Measurements from ENCODE around the gene RAB1A.

The RAB1A gene

DNA sequence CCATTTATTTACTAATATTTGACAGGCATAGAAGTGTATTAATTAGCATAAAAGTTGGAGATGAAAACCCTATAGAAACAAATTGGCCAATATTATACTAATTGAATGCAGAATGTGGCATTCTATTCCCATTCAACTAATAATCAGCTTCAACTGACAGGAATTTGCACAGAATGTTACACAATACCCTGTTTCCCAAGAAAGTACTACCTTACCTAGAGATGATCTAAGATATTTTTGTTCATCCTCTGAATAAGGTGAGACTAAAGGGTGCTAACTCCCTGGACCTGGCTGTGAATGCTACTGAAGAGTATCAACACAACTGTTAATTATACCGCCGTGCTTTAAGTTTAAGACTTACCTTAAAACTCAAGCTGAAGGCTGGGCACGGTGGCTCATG, 44.8 kb downstream of the RAB1A start:
- no peak for DNase-seq

DNA sequence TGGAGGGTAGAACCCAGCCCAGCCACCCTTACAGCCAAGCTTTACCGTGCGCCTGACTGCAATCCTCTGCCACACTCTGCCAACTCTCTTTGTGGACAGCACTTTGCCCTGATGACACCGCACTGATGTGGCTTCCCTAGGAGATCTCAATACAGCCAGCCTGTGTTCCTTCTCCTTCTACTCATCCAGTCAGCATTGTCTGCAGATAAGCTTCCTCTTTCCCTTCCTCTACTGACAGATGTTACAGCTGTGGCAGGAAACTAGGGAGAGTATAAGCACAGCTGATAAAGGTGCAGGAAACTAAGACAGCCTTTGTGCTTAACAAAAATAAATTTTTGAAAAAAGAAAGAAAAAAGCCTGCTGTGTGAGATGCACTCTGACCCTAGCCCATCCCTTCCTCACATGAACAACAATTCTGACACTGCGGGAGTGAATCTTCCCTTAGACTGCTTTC, 48.6 kb downstream of the RAB1A start:
- DNase-seq = no peak

DNA sequence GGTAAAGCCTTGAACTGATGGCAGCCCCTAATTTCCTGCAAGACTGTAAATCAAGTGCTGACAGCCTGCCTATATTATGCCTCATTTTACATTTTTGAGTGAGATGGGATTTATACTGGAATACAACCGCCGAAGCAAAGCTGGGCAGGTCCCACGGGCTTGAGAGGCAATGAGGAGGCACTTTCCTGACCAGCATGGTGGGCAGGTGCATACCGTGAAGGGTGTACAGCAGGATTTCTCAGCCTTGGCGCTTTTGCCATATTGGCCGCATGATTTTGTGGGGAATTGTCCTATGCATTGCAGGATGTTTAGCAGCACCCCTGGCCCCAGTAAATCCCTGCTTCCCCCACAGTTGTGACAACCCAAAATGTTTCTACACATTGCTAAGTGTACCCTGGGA, 50.9 kb downstream of the RAB1A start:
- DNase-seq = no peak

DNA sequence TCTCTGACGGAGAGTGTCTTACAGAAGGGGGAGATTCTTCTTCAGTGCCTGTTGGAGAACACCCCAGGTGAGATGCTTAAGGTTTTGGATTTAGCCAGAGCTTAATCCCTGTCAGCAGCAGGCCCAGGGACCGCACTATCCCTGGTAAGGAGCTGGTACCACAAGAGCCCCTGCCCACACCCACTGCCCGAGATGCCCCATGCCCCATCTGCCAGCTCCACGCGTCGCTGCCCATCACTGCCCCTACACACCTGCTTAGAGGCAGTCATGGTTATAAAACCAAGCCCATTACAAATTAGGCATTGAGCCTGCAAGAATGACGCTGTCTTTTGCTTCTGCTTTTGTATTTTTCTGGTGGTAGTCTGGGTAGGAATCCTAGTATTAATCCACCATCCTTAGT, 52.0 kb downstream of the RAB1A start:
- DNase-seq = no peak

DNA sequence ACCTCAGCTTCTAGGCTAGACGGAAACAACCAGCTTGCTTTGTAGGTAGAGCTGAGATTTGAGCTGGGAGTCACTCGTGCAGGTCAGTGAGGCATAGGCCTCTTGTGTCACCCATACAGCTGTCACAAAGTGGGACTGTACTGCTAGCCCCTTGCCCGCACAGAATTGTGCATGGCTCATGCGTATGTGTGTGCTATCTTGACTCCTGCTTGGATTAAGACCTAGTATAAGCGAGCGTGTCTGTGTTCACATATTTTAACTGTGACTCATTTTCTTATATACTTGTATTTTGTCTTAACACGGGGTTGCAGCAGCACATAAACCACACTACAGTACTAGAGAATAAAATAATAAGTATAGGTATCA, 53.6 kb downstream of the RAB1A start:
- DNase-seq = no peak

DNA sequence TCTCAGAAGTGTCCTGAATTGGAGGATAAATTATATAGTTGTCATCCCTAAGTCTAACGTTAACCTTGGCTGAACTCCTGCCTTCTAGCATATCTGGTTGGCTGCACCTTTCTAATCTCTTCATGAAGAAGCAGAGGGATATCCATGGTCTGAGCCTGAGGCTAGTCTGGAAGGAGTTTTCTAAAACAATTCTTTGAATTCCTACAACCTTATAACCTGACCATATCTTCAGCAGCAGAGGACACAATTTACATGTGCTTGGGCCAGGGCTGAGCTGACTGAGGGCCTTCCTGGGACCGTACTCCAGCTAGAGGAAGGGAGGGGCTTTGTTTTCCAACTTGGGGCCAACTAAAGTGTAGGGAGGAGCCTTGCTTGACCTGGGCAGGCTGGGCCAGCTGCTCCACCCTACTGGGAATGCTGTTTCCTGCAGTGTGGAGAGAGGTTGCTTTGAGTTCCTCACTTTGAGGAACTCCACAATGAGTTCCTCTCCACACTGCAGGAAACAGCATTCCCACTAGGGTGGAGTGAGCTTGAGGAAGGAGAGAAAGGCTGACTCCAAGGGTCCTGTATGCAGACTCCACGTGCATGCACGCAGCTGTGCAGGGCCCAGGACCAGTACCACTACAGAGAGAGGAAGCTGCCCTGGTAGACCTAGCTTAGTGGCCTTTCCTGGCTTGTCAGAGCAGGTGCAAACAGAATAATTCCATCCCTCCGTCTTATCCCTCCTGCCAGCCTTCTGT, 54.1 kb downstream of the RAB1A start:
- no peak for DNase-seq

DNA sequence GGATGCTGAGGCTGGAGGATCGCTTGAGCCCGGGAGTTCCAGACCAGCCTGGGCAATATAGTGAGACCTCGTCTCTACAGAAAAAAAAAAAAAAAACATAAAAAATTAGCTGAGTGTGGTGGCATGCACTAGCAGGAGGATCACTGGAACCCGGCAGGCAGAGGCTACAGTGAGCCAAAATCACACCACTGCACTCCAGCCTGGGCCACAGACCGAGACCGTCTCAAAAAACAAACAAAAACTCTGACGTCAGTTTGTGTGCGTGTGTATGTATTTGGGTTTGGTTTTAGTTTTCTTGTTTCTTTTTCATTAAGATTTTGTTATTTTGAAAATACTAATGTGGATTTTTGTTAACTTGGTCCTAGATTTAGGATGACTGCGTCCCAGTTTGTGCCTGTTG, 54.7 kb downstream of the RAB1A start:
- no peak for DNase-seq

DNA sequence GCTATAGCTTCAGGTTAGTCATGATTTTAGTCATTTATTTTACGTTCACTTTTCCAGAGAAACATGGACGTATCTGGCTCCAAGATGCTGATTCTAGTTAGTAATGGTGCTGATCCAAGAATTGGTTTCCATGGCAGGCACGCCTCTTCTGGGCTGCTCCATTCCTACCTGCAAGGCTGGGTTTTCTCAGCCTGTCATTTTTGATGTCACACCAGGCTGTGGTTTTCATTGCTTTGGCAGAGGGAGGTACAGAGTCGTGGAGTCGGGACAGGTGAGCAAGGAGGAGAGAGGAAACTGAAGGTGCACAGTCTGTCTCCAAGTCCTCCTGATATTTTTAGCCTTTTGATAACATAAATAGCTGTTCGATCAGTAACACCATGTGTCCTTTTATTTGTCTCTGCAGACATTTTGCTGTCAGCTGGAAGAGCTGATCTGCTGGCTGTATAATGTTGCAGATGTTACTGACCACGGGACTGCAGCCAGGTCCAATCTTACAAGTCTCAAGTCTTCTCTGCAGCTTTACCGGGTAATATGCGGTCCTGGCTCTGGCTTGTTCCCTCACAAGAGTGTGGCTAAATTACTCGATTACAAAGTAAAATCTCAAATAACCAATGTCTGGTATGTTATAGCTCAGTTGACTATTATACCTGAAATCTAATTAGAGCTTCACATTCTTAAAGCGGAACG, 55.9 kb downstream of the RAB1A start:
- DNase-seq = no peak

DNA sequence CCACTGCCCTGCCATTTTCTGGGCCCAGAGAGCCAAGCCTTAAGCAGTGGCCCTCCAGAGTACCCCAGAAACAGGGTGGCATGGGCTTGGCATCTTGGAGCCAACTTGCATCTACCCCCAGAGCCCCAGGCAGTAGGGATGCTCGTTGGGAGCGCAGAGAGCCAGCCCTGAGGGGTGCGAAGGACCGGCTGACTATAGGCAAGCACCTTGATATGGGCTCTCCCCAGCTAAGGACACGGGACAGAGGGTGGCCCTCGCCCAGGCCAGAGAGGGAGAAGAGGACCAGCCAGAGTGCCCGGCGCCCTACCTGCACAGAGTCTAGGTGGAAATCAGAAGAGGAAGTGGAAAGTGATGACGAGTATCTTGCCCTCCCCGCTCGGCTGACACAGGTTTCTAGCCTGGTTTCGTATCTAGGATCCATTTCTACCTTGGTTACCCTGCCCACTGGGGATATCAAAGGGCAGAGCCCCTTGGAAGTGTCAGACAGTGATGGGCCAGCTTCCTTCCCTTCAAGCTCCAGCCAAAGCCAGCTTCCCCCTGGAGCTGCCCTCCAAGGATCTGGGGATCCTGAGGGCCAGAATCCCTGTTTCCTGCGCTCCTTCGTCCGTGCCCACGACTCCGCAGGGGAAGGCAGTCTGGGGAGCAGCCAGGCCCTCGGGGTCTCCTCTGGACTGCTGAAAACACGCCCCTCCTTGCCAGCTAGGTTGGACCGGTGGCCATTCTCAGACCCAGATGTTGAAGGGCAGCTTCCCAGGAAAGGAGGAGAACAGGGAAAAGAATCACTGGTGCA, 57.5 kb downstream of the RAB1A start:
- DNase-seq = no peak

DNA sequence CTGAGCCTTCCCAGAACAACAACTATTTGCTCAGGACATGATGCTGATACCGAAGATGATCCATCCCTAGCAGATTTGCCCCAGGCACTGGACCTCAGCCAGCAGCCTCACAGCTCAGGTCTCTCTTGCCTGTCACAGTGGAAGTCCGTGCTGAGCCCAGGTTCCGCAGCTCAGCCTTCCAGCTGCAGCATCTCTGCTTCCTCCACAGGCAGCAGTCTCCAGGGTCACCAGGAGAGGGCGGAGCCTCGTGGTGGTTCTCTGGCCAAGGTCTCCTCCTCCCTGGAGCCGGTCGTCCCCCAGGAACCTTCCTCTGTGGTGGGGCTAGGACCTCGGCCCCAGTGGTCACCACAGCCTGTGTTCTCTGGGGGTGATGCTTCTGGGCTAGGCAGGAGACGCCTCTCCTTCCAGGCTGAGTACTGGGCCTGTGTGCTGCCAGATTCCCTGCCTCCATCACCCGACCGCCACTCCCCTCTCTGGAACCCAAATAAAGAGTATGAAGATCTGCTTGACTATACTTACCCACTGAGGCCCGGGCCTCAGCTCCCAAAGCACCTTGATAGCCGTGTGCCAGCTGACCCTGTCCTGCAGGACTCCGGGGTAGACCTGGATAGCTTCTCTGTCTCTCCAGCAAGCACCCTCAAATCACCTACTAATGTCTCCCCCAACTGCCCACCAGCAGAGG, 58.3 kb downstream of the RAB1A start:
- DNase-seq = no peak

DNA sequence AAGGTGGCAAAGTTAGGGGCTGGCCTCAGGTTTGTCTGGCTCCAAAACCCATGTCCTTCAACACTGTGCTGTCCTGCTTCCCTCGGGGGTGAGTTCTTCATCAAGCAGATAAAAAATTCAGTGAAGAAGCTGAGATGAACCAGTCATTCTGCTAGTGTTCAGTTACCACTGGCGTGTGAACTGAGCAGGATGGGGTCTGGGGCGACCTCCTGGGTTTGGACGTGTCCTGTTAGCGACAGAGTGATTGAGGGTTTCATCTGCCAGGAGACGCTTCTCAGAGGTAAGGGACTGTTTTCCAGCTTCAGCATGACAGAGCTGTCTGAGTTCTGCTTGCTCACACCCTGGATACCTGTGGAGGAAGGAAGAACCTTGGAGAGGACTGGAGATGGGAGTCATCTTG, 59.0 kb downstream of the RAB1A start:
- DNase-seq = no peak

DNA sequence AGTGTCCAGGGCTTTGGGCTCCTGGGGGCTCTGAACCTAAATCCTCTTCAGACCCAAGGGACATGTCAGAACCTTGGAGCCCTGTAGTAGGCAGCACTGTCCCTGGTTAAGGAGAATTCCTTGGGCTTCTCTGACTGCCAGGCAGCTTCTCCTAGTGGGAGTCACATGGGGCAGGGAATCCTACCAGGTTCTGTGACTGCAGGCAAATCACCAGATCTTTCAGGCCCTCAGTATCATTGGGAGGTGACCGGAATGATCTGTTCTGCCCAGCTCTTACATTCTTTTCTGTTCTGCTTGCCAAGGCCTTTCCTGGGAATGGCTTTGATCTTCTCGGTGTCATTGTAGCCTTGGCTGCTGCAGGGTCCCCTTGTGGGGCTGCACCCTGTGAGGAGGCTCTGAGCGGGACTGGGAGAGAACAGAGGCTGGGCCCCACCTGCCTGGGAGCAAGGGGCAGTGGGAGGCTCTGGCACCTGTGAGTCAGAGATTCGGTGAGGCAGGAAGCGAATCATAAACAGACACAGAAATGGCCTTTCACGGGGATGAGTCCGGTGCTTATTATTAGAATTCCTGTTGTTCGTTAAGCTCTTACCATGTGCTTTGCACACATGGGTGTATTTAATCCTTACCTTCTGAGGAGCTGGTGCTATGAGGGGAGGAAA, 59.6 kb downstream of the RAB1A start:
- no peak for DNase-seq

DNA sequence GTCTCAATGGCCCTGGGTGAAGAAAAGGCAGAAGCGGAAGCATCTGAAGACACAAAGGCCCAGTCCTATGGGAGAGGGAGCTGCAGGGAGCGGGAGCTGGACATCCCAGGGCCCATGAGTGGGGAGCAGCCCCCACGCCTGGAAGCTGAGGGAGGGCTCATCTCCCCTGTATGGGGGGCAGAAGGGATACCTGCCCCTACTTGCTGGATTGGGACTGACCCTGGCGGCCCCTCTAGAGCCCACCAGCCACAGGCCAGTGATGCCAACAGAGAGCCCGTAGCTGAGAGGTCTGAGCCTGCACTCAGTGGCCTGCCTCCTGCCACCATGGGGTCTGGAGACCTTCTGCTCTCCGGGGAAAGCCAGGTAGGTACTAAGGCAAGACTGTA, 60.5 kb downstream of the RAB1A start:
- DNase-seq = no peak

DNA sequence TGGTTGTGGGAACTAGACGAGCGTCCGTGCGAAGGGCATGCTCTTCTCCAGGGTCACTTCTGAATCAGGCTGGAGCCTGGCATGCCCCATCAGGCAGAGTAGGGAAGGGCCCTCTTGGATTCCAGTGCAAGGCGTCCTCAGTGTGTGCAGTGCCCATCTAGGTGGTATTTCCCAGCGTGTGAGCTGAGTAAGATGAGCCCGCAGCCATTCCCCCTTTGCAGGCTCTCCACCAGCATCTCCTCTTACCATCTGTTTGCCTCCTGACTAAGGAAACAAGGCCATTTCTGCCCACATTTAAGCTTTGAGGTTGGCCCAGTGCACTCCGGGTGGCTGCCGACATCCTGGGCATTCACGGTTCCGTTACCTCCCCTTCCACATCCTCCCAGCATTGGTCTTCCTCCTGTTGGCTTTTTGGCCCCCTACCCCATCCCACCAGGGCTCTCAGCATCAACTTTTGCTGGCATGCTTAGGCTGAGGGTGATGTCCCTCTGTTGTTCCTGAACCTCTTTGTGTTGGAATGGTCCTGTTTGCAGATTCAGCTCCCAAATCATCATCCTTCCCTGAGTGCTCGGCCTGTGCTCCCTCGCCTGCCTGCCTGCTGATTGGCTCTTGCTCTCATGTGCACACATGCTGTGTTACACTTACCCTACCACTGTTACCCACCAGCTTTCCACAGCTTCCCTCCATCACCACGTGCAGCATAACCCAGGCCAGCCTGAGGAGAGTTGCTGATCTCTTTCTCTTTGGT, 61.9 kb downstream of the RAB1A start:
- no peak for DNase-seq

DNA sequence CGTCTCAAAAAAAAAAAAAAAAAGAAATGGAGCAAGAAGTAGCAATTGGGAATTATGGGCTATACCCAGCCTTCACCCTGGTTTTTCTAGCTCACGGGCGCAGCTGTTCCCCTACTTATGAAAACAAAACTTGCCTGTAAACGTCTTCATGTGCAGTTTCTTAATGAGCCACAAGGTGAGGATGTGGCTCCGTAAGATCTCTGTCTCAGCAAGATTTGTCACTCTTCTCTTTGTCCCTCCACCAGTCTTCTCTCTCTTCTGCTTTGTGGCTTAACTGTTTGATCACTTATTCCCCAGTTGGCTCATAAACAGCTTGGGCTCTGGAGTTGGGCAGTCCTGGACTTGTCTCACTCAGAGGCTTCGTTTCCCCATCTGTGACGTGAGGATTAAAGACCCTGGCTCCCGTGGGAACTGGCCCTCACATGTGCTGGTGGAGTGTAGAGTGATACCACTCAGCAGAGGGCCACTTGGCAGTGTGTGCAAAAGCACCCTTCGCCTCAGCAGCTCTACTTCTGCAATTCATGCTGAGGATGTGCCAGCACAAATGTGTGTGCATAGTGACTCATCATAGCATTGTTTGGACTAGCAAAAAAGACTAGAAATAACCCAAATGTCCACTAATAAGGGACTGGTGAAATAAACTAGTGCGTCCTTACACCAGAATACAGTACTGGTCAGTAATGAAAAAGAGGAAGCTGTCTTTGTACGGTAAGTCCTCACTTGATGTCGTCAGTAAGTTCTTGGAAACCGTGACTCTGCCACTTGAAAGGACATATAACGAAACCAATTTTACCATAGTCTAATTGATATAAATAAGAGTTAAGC, 65.0 kb downstream of the RAB1A start:
- no peak for DNase-seq

DNA sequence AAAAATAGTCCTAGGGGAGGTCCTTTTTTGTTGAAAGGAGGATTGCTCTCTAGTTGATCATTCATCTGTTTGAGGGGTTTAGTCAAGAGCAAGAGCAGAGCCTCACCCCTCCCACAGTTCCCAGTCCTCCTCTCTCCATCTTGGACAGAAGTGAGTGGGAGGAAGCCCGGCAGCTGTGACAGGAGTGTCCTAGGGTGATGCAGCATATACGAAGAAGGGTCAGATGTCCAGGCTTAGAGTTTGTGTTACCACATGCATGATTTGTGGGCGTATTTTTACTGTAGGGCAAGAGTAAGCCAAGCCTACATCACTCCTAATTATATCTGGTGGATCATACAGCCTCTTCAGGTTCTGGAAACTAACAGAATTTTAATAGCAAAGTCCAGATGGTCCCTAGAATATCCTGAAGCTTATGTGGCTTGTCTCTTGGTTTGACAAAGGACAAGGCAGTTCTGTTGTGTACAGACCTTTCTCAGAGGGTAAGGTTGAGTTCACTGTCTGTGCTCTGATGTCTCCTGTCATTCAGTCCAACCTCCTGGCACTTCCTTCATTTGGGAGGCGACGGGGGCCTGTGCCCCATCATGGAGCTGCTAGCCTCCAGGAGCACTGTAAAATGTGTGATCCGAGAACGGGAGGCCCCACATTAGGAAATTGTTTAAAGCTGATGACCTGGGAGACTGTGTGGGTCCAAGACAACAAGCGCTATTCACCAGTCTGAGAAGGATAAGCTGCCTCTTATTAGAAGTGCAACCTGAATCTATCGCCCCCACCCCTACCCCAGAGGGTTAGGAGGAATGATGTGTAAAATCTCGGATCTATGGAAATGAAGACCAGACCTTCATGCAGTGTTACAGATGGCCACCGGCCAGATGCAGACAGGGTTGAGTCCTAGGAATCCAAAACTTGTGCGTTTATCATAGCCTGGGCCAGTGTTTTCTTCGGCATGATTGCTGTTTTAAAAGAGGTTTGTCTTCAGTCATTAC, 66.8 kb downstream of the RAB1A start:
- DNase-seq = no peak

DNA sequence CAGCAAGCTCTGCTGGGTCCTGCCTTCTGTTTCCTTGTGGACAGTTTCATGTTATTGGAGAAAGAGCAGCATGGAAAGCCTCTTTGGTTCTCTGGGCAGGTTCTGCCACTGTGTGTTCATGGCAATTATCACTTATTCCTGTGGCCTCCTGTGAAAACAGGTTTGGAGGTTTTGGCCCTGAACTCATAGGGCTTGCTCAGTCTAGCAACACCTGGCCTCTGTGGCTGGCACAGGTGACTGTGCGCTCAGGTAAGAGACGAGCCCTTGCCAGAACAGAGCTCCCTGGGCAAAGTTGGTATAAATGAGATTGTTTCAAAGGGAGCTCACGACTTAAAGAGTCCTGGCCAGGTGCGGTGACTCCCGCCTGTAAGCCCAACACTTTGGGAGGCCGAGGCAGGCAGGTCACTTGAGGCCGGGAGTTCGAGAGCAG, 68.0 kb downstream of the RAB1A start:
- DNase-seq = no peak

DNA sequence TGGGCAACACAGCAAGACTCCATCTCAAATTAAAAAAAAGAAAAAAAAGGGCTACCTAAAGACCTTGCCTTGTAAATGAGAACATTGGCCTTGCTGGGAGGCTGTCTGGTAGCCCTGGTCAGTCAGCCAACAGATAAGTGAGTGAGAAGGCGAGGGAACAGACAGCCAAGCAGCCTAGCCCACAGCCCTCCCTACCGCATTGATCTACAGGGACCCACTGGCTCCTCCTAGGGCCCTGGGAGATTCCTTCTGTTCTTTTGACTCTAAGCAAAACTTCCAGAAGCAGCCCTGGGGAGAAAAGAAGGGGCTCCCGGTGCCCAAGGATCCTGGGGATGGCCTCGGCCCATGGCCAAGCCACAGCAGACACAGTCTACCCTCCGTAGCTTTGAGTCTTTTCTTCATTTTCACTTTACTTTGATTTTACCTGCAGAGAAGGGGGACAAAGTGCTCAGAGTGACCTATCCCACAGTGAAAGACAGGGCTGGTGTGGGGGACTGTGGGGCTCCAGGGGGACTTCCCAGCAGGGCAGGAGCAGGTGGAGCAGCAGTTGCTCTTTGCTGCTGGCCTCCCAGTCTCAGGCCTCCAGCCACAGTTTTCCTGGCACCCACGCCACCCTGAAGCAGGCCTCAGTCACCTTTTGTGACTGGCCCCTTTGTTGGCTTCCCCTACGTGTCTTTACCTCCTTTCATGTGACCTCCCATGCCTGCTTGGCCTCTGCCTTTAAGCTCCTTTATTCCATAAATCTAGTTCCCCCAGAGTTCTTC, 68.6 kb downstream of the RAB1A start:
- DNase-seq = no peak

DNA sequence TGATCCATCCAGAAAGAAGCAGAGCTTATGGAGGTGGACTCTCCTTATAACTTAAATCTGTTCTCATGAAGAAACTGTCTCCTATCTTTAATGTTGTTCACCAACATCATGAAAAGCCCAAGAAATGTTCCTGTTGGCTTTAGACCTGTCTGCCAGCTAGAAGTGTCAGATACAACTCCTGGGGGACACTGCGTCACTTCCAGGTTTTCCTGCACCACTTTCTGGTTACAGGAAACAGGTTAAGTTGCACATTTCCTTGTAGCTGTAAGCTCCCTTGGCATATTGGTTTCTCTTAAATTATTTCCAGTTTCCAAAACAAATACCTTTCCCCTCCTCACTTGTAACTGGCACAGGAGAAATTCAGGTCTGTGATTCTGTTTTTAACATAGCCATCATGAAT, 70.8 kb downstream of the RAB1A start:
- DNase-seq = no peak
